ENCODE data around the gene MCC.

- TF ChIP-seq CTCF (tag by site-specific recombination; IDR thresholded peaks at IDR 0.05) (no peak), ZNF600 (tag by site-specific recombination; IDR thresholded peaks at IDR 0.05) (no peak), ZBTB1 (tag by site-specific recombination; IDR thresholded peaks at IDR 0.05) (no peak), SETDB1 (IDR thresholded peaks at IDR 0.05; ENCODE audit: insufficient read length, low read length) (no peak), ZNF416 (tag by site-specific recombination; IDR thresholded peaks at IDR 0.05) (no peak), ZNF239 (tag by site-specific recombination; IDR thresholded peaks at IDR 0.05) (no peak), ZNF639 (tag by site-specific recombination; IDR thresholded peaks at IDR 0.05) (no peak), ZNF530 (tag by site-specific recombination; IDR thresholded peaks at IDR 0.05; ENCODE audit: low read depth) (no peak), ZNF132 (tag by site-specific recombination; IDR thresholded peaks at IDR 0.05; ENCODE audit: borderline replicate concordance) (no peak), ZNF24 (tag by site-specific recombination; IDR thresholded peaks at IDR 0.05) (no peak), ZNF433 (tag by site-specific recombination; IDR thresholded peaks at IDR 0.05; ENCODE audit: low read depth) (no peak), KLF1 (tag by site-specific recombination; IDR thresholded peaks at IDR 0.05) (no peak), PRDM6 (tag by site-specific recombination; IDR thresholded peaks at IDR 0.05) (no peak; the same call in 1 of the 2 replicates)
Measured at GRCh38 chr5:113266227-113266912, 221.9 kb downstream of the MCC start.
